GM13977 (cell line): ENCODE data around the gene L3MBTL4.

Source experiments
- DNase-seq: peaks from one replicate; pipeline ENCODE4 v3.0.0; 2012; ENCODE audit warnings: low spot score
- CTCF ChIP-seq: IDR thresholded peaks from 2 replicates; pipeline ENCODE4 v1.5.1; 2012; ENCODE audit warnings: mild to moderate bottlenecking, control low read depth; ENCODE audit not compliant: insufficient read depth; ENCODE audit errors: extremely low read depth, missing control alignments
- in situ Hi-C: fragments of 300-500 bp; cut with MboI; formaldehyde crosslinking; loops from one replicate; pipeline ENCODE4 v1.12.0; 2022; ENCODE audit warnings: low sequenced_read_pairs, low pct_unique_long_range_greater_than_20kb, mixed read lengths, inconsistent platforms; ENCODE audit not compliant: unreplicated experiment

Gene L3MBTL4

GRCh38 chr18:6120820-6121279 is 293.9 kb downstream of the L3MBTL4 start:
- in situ Hi-C loops: no loop called here
- no peak for DNase-seq
- no peak for TF ChIP-seq CTCF

- no peak for DNase-seq
- TF ChIP-seq CTCF: no peak
- in situ Hi-C loops: no loop called here
These were observed 294.9 kb downstream of the L3MBTL4 start for GRCh38 chr18:6119761-6120160.

- in situ Hi-C loops: no loop called here
- DNase-seq: no peak
- TF ChIP-seq CTCF: no peak
These were observed 296.6 kb downstream of the L3MBTL4 start for GRCh38 chr18:6118080-6118479.

GRCh38 chr18:6115710-6116109 is 299.0 kb downstream of the L3MBTL4 start:
- TF ChIP-seq CTCF: no peak
- no peak for DNase-seq
- in situ Hi-C loops: no loop called here

GRCh38 chr18:6113650-6114049 is 301.1 kb downstream of the L3MBTL4 start:
- TF ChIP-seq CTCF: no peak
- in situ Hi-C loops: no loop called here
- no peak for DNase-seq

GRCh38 chr18:6111726-6112125 is 303.0 kb downstream of the L3MBTL4 start:
- no peak for DNase-seq
- no peak for TF ChIP-seq CTCF
- in situ Hi-C loops: no loop called here

- DNase-seq: no peak
- TF ChIP-seq CTCF: no peak
- in situ Hi-C loops: no loop called here
These were observed 305.0 kb downstream of the L3MBTL4 start for GRCh38 chr18:6109743-6110142.
